ENCODE results near the gene WDR35.

GRCh38 chr2:20005891-20006470 lies 16.1 kb upstream of the WDR35 start:
- TF ChIP-seq EZH2phosphoT487 (IDR thresholded peaks at IDR 0.05; ENCODE audit: low read depth): no peak
- TF ChIP-seq, protein P1, sequence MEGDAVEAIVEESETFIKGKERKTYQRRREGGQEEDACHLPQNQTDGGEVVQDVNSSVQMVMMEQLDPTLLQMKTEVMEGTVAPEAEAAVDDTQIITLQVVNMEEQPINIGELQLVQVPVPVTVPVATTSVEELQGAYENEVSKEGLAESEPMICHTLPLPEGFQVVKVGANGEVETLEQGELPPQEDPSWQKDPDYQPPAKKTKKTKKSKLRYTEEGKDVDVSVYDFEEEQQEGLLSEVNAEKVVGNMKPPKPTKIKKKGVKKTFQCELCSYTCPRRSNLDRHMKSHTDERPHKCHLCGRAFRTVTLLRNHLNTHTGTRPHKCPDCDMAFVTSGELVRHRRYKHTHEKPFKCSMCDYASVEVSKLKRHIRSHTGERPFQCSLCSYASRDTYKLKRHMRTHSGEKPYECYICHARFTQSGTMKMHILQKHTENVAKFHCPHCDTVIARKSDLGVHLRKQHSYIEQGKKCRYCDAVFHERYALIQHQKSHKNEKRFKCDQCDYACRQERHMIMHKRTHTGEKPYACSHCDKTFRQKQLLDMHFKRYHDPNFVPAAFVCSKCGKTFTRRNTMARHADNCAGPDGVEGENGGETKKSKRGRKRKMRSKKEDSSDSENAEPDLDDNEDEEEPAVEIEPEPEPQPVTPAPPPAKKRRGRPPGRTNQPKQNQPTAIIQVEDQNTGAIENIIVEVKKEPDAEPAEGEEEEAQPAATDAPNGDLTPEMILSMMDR (IDR thresholded peaks at IDR 0.05; ENCODE audit: low read depth, low read length): no peak
